ENCODE data around the gene HIVEP3. TPM values are rescaled to one million over a fixed set of nuclear protein-coding genes. Genes with fewer than 3 reads are reported as not detected.

Gene HIVEP3
- total RNA-seq, 2 experiments from 2014 or later, result 26.3 to 27.2 TPM

GRCh38 chr1:41691424-41691823 is 227.3 kb downstream of the HIVEP3 start:
- ChIA-PET CTCF (no interaction called here), POLR2A (no interaction called here)

GRCh38 chr1:41690331-41690730 is 228.4 kb downstream of the HIVEP3 start:
- CTCF ChIA-PET, result interaction anchor here (0.8 to 1.0 kb wide), 2 partner anchors 9 to 16 kb away, joined by 3 read pairs; no protein-coding TSS in a partner anchor
- POLR2A ChIA-PET, result no interaction called here

DNA sequence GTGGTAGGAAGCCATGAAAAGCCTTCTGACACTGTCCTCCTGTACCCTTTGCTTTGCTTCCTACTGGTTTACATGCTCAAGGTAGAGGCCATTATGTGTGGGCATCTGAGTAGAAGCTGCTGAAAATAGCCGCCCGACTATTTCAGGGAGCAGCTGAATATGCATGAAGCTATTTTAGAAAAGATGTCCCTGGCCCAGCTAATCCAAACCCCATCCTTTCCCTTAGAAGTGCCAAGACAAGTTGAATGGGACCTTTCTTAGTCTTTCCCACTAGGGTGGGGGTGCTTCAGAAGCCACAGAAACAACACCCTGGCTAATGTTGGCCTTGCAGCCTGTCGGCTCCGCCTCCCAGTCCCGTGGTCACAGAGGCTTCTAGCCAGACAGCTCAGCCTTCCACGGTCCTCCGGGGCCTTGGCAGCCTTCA is 229.2 kb downstream of the HIVEP3 start:
- ChIA-PET CTCF (interaction anchor here (0.8 to 1.0 kb wide), 2 partner anchors 8 to 15 kb away, joined by 3 read pairs; no protein-coding TSS in a partner anchor), POLR2A (no interaction called here)

DNA sequence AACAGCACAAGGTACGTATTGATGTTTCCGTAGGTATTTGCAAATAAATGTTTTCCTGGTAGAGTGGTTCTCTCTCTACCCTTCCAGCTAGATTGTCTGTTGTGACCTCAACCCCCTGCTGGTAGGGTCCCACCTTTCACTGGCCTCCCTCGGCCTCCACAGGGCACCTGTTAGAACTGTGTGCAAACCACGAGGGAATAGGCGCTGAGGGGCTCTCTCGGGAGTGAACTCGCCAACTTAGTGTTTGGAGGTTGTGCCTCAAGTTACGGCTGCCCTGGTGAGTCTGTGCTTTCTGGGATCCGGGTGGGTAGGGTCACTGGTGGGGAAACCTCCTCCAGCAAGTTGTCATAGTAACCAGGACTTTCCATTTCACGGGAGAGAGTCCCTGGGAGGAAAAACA is 229.6 kb downstream of the HIVEP3 start:
- CTCF ChIA-PET, result no interaction called here
- POLR2A ChIA-PET, result no interaction called here

- POLR2A ChIA-PET, result interaction anchor here (1.1 kb wide), 1 partner anchor 23 kb away, joined by 3 read pairs; no protein-coding TSS in a partner anchor
Measured at GRCh38 chr1:41687007-41687406, 231.7 kb downstream of the HIVEP3 start.

DNA sequence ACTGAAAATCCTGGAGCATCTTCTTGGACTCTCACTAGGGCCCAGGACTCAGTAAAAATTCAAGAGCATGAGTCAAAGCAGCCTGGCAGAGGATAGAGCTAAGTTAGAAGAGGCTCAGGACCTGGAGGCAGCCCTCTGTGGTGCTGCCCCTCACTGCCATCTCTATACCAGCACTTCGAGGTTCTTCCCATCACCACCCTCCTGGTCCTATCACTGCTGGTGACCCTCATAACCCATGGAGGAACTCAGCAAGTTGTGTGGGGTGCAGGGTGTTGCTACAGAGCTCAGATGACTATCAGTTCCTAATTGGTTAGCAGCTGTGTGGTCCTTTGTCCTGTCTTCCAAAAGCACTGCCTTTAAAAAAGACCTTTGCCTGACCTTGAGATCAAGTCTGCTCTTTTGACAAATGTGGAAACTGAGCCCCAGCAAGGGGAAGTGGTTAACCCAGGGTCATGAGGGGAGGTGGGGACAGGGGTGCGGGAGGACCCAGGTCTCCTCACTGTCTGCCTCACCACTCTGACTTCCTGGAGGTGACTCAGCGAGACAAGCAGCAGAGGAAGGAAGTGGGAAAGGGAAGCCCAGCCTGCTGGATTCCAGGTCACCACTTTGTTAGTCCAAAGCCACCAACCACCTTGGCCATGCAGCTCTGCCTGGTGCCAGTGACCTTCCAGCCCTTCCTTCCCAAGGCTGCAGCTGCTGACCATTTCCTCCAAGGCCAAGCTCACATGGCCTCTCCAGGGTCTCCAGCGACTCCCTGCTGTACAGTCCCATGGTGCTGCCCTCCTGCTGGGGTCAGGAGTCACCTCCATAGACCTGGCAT is 234.8 kb downstream of the HIVEP3 start:
- POLR2A ChIA-PET, result interaction anchor here (1.1 to 1.2 kb wide), 2 partner anchors 15 to 22 kb away, joined by 4 to 5 read pairs; no protein-coding TSS in a partner anchor

More at GRCh38 chr1:41687007-41687406, 231.7 kb downstream of the HIVEP3 start:
- CTCF ChIA-PET, result no interaction called here

DNA sequence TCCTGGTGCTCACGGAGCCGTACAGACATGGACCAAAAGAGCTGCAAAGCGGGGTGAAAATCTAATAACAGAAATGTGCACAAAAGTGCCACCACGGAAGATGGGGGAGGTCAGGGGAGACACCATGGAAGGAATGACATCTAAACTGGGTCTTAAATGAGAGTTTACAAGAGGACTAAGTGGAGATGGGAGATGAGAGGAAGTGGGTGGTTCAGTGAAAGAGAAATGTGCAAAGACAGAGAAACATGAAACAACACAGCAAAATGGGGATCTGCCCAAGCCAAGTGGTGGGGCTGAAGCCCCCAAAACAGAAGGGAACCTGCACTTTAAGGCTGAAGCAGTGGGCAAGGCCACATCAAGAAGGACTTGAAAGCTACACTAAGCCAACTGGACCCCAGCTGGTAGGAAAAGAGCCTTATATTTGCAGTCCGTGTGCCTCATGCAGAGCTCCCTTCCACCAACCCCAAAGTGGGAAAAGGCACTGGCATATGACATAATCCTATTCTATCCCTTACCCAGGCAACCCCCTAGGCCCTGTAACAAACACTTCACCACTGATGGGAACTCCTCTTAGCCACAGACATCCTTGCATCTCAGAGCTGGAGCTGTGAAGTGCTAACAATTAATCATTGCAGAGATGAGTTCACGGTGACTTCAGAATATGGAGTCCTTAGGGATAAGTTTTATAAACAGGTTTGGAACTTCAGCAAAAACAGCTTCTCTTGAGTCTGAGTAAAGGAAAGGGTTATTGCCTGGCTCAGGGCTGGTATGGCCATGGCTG is 235.7 kb downstream of the HIVEP3 start:
- ChIA-PET CTCF (interaction anchor here (0.6 to 1.5 kb wide), 4 partner anchors 13 to 72 kb away, joined by 3 to 4 read pairs (median 4); no protein-coding TSS in a partner anchor), POLR2A (interaction anchor here (0.5 to 1.1 kb wide), 3 partner anchors 10 to 204 kb away, joined by 3 to 5 read pairs (median 4); no protein-coding TSS in a partner anchor)

More for the DNA sequence above, 234.8 kb downstream of the HIVEP3 start:
- CTCF ChIA-PET, result interaction anchor here (1.0 to 1.4 kb wide), 2 partner anchors 17 to 71 kb away, joined by 3 to 4 read pairs; no protein-coding TSS in a partner anchor

- CTCF ChIA-PET, result interaction anchor here (0.6 to 2.0 kb wide), 4 partner anchors 8 to 37 kb away, joined by 3 to 9 read pairs (median 4); no protein-coding TSS in a partner anchor
- POLR2A ChIA-PET, result interaction anchor here (1.1 kb wide), 1 partner anchor 9 kb away, joined by 5 read pairs; no protein-coding TSS in a partner anchor
Measured at GRCh38 chr1:41682149-41682548, 236.6 kb downstream of the HIVEP3 start.

DNA sequence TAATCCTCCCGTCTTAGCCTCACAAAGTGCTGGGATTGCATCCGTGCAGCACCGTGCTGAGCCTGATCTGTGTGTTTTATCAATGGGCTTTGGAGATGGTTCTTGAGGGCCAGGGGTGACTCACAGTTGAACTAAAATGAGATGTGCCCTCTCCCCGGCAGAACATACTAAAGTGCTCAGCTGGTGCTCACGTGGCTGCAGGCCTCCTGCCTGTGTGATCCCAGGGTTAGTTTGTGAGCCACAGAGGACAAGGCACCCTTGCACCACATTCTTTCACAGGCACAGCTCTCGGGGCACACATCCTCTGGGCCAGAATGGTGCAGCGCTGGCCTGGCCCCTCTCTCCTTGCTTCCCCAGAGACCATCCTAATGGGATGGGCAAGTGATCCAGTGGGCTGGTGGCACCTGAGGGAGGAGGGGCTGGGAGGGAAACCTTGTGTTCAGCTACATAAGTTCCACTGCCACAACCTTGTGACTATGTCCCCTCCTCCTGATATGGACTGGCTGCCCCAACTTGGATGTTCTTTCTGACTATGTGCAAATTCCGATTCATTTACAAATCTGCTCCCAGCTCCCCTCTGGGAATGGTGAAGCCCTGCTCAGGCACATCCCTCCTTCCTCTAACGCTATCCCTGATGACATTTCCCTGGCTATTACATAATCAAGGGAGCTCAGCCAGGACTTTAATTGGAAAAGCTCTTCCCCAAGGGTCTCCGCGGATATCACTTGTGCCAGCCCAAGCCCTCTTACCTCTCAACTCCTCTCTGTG is 237.2 kb downstream of the HIVEP3 start:
- CTCF ChIA-PET, result interaction anchor here (0.5 to 2.0 kb wide), 5 partner anchors 8 to 635 kb away, joined by 3 to 9 read pairs (median 3); no protein-coding TSS in a partner anchor
- POLR2A ChIA-PET, result no interaction called here

DNA sequence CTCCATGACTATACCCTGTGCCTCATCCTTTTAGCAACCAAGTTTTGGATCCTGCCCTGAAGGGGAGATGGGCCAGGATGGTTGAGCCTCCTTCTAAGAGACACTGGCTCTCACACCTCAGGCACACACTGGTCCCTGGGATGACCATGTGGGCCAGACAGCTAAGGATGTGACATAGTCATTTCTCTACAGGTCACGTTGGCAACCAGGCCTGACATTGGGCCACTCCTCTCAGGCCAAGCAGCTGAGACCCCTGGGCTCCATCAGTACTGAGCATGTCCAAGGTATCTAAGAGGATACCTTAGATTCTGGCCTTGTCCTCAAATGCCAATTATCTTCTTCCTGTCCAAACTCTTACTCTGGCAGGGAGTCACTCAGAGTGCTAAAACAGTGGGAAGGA is 238.7 kb downstream of the HIVEP3 start:
- POLR2A ChIA-PET, result no interaction called here
- CTCF ChIA-PET, result no interaction called here

GRCh38 chr1:41679531-41679930 is 239.2 kb downstream of the HIVEP3 start:
- CTCF ChIA-PET, result no interaction called here
- POLR2A ChIA-PET, result no interaction called here

DNA sequence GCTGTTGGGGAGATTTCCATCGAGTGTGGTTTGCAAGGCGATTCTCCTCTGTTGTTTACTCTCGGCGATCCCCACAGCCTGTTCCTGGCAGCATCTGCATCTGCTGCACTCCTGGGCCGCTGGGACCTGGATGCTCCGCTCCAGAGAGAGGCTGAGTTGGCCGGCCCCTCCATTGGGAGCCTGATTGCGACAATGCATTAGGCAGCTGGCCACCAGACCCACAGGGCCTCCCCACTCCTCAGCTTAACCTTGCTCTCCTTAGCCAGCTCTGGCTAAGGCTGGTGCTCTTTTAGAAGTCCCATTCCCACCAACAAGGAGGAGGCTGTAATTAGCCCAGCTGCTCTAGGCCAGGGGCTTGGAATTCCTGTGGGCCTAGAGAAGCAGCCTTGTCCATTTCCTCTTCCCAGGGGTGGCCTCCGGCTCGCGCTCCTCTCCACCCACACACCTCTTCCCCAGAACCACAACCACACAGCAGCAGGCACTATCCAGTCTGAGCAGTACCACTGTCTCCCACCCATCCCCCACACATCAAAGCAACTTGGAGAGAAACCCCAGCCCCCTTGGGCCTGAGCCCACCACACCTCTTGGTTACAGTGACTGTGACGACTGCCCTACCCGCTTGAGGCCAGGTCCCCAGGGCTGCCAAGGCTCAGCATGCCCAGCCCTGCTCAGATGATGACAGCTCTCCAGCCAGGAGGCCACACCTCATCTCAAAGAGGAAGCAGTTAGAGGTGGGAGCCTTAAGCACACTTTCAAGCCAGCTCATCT is 240.4 kb downstream of the HIVEP3 start:
- CTCF ChIA-PET, result no interaction called here
- POLR2A ChIA-PET, result interaction anchor here (0.8 to 1.8 kb wide), 2 partner anchors 16 to 17 kb away, joined by 3 to 4 read pairs; no protein-coding TSS in a partner anchor

- POLR2A ChIA-PET, result interaction anchor here (1.8 kb wide), 1 partner anchor 16 kb away, joined by 4 read pairs; no protein-coding TSS in a partner anchor
Measured at GRCh38 chr1:41677620-41678019, 241.1 kb downstream of the HIVEP3 start.

DNA sequence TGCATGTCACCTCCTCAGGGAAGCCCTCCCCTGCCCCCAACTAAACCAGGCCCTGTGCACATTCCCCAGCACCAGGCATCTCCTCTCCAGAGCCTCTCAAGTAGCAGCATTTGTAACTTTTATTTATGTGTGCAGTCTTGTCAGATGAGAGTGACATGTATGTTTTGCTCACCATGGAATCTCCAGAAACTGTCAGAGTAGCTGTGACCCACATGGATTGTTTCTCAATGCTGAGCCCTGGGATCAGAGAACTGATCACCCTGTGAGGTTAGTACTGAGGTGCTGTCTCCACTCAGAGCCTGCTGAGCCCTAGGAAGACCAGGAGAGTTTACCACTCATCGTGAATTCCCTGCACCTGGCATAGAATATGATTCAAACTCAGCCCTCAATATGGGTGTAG is 243.3 kb downstream of the HIVEP3 start:
- POLR2A ChIA-PET, result no interaction called here
- CTCF ChIA-PET, result no interaction called here

More at GRCh38 chr1:41677620-41678019, 241.1 kb downstream of the HIVEP3 start:
- CTCF ChIA-PET, result interaction anchor here (0.5 kb wide), 1 partner anchor 515 kb away, joined by 3 read pairs; no protein-coding TSS in a partner anchor

DNA sequence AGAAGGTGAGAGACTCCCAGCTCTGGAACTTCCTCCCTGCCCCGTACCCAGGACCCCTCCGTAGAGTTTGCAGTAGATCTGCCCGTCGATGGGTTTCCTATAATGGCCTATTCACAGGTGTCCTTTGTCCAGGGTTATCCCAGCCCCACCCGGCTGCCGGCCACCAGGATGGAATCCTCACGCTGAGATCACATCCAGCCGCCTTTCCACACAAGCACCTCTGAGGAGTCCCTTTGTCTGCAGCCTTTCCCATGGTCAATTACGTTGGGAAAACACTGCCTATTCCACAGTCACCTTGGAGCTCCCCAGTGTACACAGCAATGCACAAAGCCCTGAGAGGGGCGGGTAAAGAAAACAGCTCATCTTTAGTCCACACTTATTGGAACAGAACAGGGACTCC is 244.2 kb downstream of the HIVEP3 start:
- CTCF ChIA-PET, result interaction anchor here (1.0 kb wide), 1 partner anchor 15 kb away, joined by 3 read pairs; no protein-coding TSS in a partner anchor
- POLR2A ChIA-PET, result interaction anchor here (3.1 kb wide), 1 partner anchor 12 kb away, joined by 22 read pairs; no protein-coding TSS in a partner anchor

DNA sequence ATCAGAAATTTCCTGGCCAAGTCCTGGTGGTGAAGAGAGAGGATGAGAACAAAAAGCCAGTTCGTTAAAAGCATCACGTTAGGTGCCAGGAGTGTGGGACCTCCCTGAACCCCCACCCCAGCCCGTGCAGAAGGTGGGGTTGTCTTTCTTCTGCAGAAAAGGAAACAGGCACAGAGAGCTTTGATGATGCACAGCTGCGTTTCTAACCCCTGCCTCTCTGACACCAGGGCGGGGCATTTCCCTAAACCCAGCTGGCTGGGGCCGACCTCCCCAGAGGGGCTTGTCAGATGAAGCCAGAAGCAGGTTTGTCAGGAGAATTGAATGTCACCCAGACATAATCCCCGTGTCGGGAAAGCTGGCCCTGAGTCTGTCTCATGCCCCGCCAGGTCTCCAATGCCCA is 244.9 kb downstream of the HIVEP3 start:
- CTCF ChIA-PET, result interaction anchor here (1.0 to 1.6 kb wide), 4 partner anchors 8 to 100 kb away, joined by 3 to 6 read pairs (median 3); no protein-coding TSS in a partner anchor
- POLR2A ChIA-PET, result interaction anchor here (1.0 to 3.1 kb wide), 3 partner anchors 11 to 118 kb away, joined by 3 to 22 read pairs (median 4); no protein-coding TSS in a partner anchor

GRCh38 chr1:41673378-41673777 is 245.3 kb downstream of the HIVEP3 start:
- POLR2A ChIA-PET, result interaction anchor here (0.9 to 3.1 kb wide), 4 partner anchors 9 to 119 kb away, joined by 3 to 22 read pairs (median 4); no protein-coding TSS in a partner anchor
- CTCF ChIA-PET, result interaction anchor here (1.0 to 1.6 kb wide), 3 partner anchors 8 to 99 kb away, joined by 3 to 6 read pairs (median 3); no protein-coding TSS in a partner anchor

All from activated CD8-positive, alpha-beta memory T cell treated with anti-CD3 and anti-CD28 coated beads for 36 hours (primary cell).